ENCODE results near the gene LGR6.
"Not testable (repeated sequence)": the region's sequence is repeated elsewhere in the genome, so short reads cannot be mapped to it uniquely, and the experiment has no call there.

Gene LGR6

DNA sequence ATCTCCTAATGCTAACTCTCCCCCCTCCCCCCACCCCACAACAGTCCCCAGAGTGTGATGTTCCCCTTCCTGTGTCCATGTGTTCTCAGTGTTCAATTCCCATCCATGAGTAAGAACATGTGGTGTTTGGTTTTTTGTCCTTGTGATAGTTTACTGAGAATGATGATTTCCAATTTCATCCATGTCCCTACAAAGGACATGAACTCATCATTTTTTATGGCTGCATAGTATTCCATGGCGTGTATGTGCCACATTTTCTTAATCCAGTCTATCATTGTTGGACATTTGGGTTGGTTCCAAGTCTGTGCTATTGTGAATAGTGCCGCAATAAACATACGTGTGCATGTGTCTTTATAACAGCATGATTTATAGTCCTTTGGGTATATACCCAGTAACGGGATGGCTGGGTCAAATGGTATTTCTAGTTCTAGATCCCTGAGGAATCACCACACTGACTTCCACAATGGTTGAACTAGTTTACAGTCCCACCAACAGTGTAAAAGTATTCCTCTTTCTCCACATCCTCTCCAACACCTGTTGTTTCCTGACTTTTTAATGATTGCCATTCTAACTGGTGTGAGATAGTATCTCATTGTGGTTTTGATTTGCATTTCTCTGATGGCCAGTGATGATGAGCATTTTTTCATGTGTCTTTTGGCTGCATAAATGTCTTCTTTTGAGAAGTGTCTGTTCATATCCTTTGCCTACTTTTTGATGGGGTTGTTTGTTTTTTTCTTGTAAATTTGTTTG is 67.8 kb downstream of the LGR6 start:
- not testable (repeated sequence) for DNase-seq; H4K12ac ChIP-seq (ENCODE audit: low read depth, low read length); H3K36me3 ChIP-seq (ENCODE audit: control insufficient read depth in 1 of 2, insufficient read depth in 2 of 2, low read length in 2 of 2); H3K79me1 ChIP-seq (ENCODE audit: low read length); H3K23ac ChIP-seq (ENCODE audit: low read length); H3K14ac ChIP-seq (ENCODE audit: low read length); H3K27me3 ChIP-seq (ENCODE audit: insufficient read depth, low read length); H2BK12ac ChIP-seq (ENCODE audit: low read length); H3K4ac ChIP-seq (ENCODE audit: low read depth, low read length); H4K8ac ChIP-seq (ENCODE audit: low read depth, low read length); H3K79me2 ChIP-seq (ENCODE audit: control insufficient read depth, insufficient read depth, low read length, poor library complexity); H3K9ac ChIP-seq (ENCODE audit: low read length); H2AFZ ChIP-seq (ENCODE audit: insufficient read depth, low read length, poor library complexity); H4K91ac ChIP-seq (ENCODE audit: low read depth, low read length); H3K18ac ChIP-seq (ENCODE audit: low read length); H3K4me2 ChIP-seq (ENCODE audit: low read length); H3K9me3 ChIP-seq (ENCODE audit: insufficient read depth, low read depth, low read length); H3K4me1 ChIP-seq (ENCODE audit: control insufficient read depth in 1 of 2, insufficient read depth in 2 of 2, low read length in 2 of 2); H2BK120ac ChIP-seq (ENCODE audit: insufficient read depth, low read length, poor library complexity); H2AK5ac ChIP-seq (ENCODE audit: low read length); H2BK5ac ChIP-seq (ENCODE audit: low read depth, low read length, poor library complexity); H3K27ac ChIP-seq (ENCODE audit: low read depth, low read length); H3K4me3 ChIP-seq (ENCODE audit: low read depth, low read length)
- no CpG with 5 or more reads among the region's 4 CpGs for WGBS (ENCODE audit: extremely low coverage, insufficient coverage, insufficient read length)

- no peak overlapping the region for H3K14ac ChIP-seq (ENCODE audit: low read length)
- H2BK120ac ChIP-seq (ENCODE audit: insufficient read depth, low read length, poor library complexity): no peak overlapping the region
- H4K12ac ChIP-seq (ENCODE audit: low read depth, low read length): no peak overlapping the region
- no peak overlapping the region for H2BK12ac ChIP-seq (ENCODE audit: low read length)
- H3K27ac ChIP-seq (ENCODE audit: low read depth, low read length): no peak overlapping the region
- no peak overlapping the region for H2BK5ac ChIP-seq (ENCODE audit: low read depth, low read length, poor library complexity)
- H4K8ac ChIP-seq (ENCODE audit: low read depth, low read length): no peak overlapping the region
- H3K79me2 ChIP-seq (ENCODE audit: control insufficient read depth, insufficient read depth, low read length, poor library complexity): no peaks in the 10 kb centered on the region
- H3K79me1 ChIP-seq (ENCODE audit: low read length): no peaks in the 10 kb centered on the region
- no peak overlapping the region for H3K4me3 ChIP-seq (ENCODE audit: low read depth, low read length)
- H3K18ac ChIP-seq (ENCODE audit: low read length): no peak overlapping the region
- no peak overlapping the region for H2AFZ ChIP-seq (ENCODE audit: insufficient read depth, low read length, poor library complexity)
- 100% methylated on average over 1 of the region's 2 CpGs for WGBS (ENCODE audit: extremely low coverage, insufficient coverage, insufficient read length)
- no peak overlapping the region for H3K9ac ChIP-seq (ENCODE audit: low read length)
- no peaks in the 10 kb centered on the region for H3K36me3 ChIP-seq (ENCODE audit: control insufficient read depth in 1 of 2, insufficient read depth in 2 of 2, low read length in 2 of 2)
- no peak overlapping the region for H3K4ac ChIP-seq (ENCODE audit: low read depth, low read length)
- no peaks in the 10 kb centered on the region for H3K9me3 ChIP-seq (ENCODE audit: insufficient read depth, low read depth, low read length)
- H3K23ac ChIP-seq (ENCODE audit: low read length): no peak overlapping the region
- no peak overlapping the region for H4K91ac ChIP-seq (ENCODE audit: low read depth, low read length)
- DNase-seq: no peak
- H3K27me3 ChIP-seq (ENCODE audit: insufficient read depth, low read length): no peaks in the 10 kb centered on the region
- no peak overlapping the region for H3K4me2 ChIP-seq (ENCODE audit: low read length)
- H3K4me1 ChIP-seq (ENCODE audit: control insufficient read depth in 1 of 2, insufficient read depth in 2 of 2, low read length in 2 of 2): no peaks in the 10 kb centered on the region
- no peak overlapping the region for H2AK5ac ChIP-seq (ENCODE audit: low read length)
Measured at GRCh38 chr1:202263628-202264027, 70.0 kb downstream of the LGR6 start.

DNA sequence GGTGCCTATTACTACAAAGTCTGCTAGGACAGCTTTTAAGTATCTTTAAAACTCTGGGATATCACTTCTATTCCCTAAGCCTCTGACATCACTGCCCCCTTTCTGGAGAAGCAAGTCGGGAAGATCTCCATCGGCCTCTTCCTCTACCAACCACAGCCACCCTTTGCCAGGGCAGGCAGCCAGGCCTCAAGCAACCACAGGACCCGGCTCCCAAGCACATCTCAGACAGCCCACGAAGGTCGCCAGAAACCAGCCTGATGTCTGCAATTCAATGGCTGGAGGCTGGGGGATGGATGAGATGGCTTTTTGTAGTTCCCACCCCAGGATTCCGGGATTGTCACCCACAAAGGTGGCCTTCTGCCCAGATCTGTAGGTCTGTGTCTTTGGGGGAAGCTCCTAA is 70.7 kb downstream of the LGR6 start:
- no peak overlapping the region for H2AK5ac ChIP-seq (ENCODE audit: low read length)
- H3K18ac ChIP-seq (ENCODE audit: low read length): no peak overlapping the region
- H2AFZ ChIP-seq (ENCODE audit: insufficient read depth, low read length, poor library complexity): no peak overlapping the region
- no peak overlapping the region for H4K12ac ChIP-seq (ENCODE audit: low read depth, low read length)
- no peak overlapping the region for H3K4ac ChIP-seq (ENCODE audit: low read depth, low read length)
- no peak overlapping the region for H4K91ac ChIP-seq (ENCODE audit: low read depth, low read length)
- H2BK120ac ChIP-seq (ENCODE audit: insufficient read depth, low read length, poor library complexity): no peak overlapping the region
- H3K27me3 ChIP-seq (ENCODE audit: insufficient read depth, low read length): no peaks in the 10 kb centered on the region
- no peak overlapping the region for H3K4me3 ChIP-seq (ENCODE audit: low read depth, low read length)
- H3K36me3 ChIP-seq (ENCODE audit: control insufficient read depth in 1 of 2, insufficient read depth in 2 of 2, low read length in 2 of 2): no peaks in the 10 kb centered on the region
- H4K8ac ChIP-seq (ENCODE audit: low read depth, low read length): no peak overlapping the region
- H3K23ac ChIP-seq (ENCODE audit: low read length): no peak overlapping the region
- no peak overlapping the region for H3K9ac ChIP-seq (ENCODE audit: low read length)
- H3K79me1 ChIP-seq (ENCODE audit: low read length): no peaks in the 10 kb centered on the region
- H3K4me2 ChIP-seq (ENCODE audit: low read length): no peak overlapping the region
- H3K14ac ChIP-seq (ENCODE audit: low read length): no peak overlapping the region
- H3K27ac ChIP-seq (ENCODE audit: low read depth, low read length): no peak overlapping the region
- no CpG with 5 or more reads among the region's 6 CpGs for WGBS (ENCODE audit: extremely low coverage, insufficient coverage, insufficient read length)
- DNase-seq: no peak
- no peaks in the 10 kb centered on the region for H3K9me3 ChIP-seq (ENCODE audit: insufficient read depth, low read depth, low read length)
- no peaks in the 10 kb centered on the region for H3K4me1 ChIP-seq (ENCODE audit: control insufficient read depth in 1 of 2, insufficient read depth in 2 of 2, low read length in 2 of 2)
- no peak overlapping the region for H2BK12ac ChIP-seq (ENCODE audit: low read length)
- no peak overlapping the region for H2BK5ac ChIP-seq (ENCODE audit: low read depth, low read length, poor library complexity)
- no peaks in the 10 kb centered on the region for H3K79me2 ChIP-seq (ENCODE audit: control insufficient read depth, insufficient read depth, low read length, poor library complexity)

- no peak overlapping the region for H2BK5ac ChIP-seq (ENCODE audit: low read depth, low read length, poor library complexity)
- no peak overlapping the region for H2BK12ac ChIP-seq (ENCODE audit: low read length)
- no peak overlapping the region for H2AK5ac ChIP-seq (ENCODE audit: low read length)
- H4K8ac ChIP-seq (ENCODE audit: low read depth, low read length): no peak overlapping the region
- H3K9me3 ChIP-seq (ENCODE audit: insufficient read depth, low read depth, low read length): no peaks in the 10 kb centered on the region
- no CpG with 5 or more reads among the region's 3 CpGs for WGBS (ENCODE audit: extremely low coverage, insufficient coverage, insufficient read length)
- H3K18ac ChIP-seq (ENCODE audit: low read length): no peak overlapping the region
- H3K27me3 ChIP-seq (ENCODE audit: insufficient read depth, low read length): peaks cover 2% of the 10 kb centered on the region
- H4K91ac ChIP-seq (ENCODE audit: low read depth, low read length): no peak overlapping the region
- H3K23ac ChIP-seq (ENCODE audit: low read length): no peak overlapping the region
- H3K4ac ChIP-seq (ENCODE audit: low read depth, low read length): no peak overlapping the region
- no peak overlapping the region for H3K4me3 ChIP-seq (ENCODE audit: low read depth, low read length)
- H3K79me2 ChIP-seq (ENCODE audit: control insufficient read depth, insufficient read depth, low read length, poor library complexity): no peaks in the 10 kb centered on the region
- H3K79me1 ChIP-seq (ENCODE audit: low read length): no peaks in the 10 kb centered on the region
- H2BK120ac ChIP-seq (ENCODE audit: insufficient read depth, low read length, poor library complexity): no peak overlapping the region
- DNase-seq: no peak
- no peaks in the 10 kb centered on the region for H3K36me3 ChIP-seq (ENCODE audit: control insufficient read depth in 1 of 2, insufficient read depth in 2 of 2, low read length in 2 of 2)
- no peak overlapping the region for H3K27ac ChIP-seq (ENCODE audit: low read depth, low read length)
- H3K4me2 ChIP-seq (ENCODE audit: low read length): no peak overlapping the region
- H3K4me1 ChIP-seq (ENCODE audit: control insufficient read depth in 1 of 2, insufficient read depth in 2 of 2, low read length in 2 of 2): no peaks in the 10 kb centered on the region
- H4K12ac ChIP-seq (ENCODE audit: low read depth, low read length): no peak overlapping the region
- H2AFZ ChIP-seq (ENCODE audit: insufficient read depth, low read length, poor library complexity): no peak overlapping the region
- H3K14ac ChIP-seq (ENCODE audit: low read length): no peak overlapping the region
- H3K9ac ChIP-seq (ENCODE audit: low read length): no peak overlapping the region
Measured at GRCh38 chr1:202264726-202265125, 71.1 kb downstream of the LGR6 start.

Data from trophoblast cell (in vitro differentiated cells and primary cell).